HG03139 (cell line): ENCODE results near the gene MAGI2.

Experiments used
- ATAC-seq: cut with Tn5 transposase; IDR thresholded peaks from one replicate; pipeline ENCODE4 v1.9.1; 2021; ENCODE audit not compliant: unreplicated experiment

The MAGI2 gene

GRCh38 chr7:78835897-78836296 is 617.6 kb downstream of the MAGI2 start:
- ATAC-seq: no peak

- ATAC-seq: no peak
Measured at GRCh38 chr7:78828317-78828716, 625.1 kb downstream of the MAGI2 start.

DNA sequence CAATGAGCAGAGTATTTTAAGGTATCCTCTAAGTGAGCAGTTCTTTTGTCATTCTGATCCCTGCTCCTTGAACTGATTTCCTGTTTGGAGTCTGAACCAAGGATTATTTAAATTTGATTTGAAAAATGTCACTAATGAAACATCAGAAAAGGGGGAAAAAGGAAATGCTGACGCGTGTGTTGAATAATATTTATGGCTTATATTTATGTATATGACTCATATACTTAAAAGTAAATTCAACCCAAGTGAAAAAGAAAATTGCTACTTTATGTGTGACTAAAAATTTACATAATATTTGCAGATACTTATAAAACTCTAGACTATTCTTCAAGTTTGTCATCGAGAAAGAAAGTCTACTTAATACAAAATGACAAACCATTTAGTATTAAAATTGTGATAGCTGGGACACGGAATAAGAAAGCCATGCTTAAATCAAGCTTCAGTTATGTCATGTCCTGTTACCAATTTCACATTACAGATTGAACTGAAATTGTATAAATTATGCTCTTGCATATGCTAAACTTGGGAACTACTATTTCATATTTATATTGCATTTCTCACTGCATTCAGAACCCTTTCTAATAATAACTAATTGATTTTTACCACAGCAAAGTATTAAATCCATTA is 649.9 kb downstream of the MAGI2 start:
- no peak for ATAC-seq

GRCh38 chr7:78794101-78794500 is 659.4 kb downstream of the MAGI2 start:
- ATAC-seq: no peak

- ATAC-seq: no peak
Measured at GRCh38 chr7:78792624-78793023, 660.8 kb downstream of the MAGI2 start.

DNA sequence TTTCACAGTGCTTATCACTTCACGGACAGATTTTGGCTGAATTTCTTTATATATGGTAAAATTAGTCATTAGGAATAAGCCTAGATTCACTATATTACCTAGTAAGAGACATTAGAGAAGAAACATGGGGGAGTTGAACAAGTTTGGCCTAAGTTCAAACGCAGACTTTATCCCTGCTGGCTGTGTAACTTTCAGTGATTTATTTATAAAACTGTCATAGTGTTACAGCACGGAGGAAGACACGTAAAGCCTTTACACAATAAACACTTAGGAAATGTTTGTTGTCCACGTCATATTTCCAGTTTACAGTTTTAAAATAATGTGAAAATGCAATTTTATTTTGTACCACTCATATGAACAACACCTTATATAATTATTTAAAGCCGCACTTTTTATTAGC is 661.5 kb downstream of the MAGI2 start:
- no peak for ATAC-seq

DNA sequence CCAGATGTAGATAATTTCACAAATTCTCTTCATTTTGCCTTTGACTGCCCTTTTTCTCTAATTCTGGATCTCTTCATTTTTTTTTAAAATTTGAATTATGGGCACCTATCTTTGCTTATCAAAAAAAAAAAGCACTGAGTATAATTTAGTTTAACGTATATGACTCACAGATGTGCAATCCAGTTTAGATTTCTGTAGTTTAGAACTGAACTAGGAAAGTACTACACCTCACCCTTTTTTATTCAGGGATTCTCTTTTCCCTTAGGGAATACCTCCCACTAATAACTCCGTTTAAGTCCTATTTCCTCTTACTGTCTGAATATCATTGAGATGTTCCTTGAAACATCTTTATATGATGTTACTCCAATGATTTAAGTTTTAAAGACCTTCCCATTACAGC is 665.0 kb downstream of the MAGI2 start:
- no peak for ATAC-seq

GRCh38 chr7:78787854-78788253 is 665.6 kb downstream of the MAGI2 start:
- no peak for ATAC-seq

DNA sequence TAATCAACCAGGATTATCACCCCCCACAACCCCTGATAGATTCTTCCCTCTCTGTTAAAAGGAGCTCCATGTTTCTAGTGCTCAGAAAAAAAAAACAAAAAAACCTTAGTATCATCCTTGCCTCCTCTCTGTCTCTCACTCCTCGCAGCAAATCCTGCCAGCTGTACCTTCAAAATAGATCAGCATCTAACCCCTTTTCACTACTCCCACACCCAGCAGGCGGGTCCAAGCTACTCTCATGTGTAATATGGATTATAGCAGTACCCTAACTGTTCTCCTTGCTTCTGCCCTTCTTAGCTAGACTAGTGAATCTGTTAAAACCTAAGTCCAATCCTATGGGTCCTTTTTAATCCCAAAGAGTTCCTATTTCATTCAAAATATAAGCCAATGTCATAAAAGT is 667.4 kb downstream of the MAGI2 start:
- ATAC-seq: no peak

DNA sequence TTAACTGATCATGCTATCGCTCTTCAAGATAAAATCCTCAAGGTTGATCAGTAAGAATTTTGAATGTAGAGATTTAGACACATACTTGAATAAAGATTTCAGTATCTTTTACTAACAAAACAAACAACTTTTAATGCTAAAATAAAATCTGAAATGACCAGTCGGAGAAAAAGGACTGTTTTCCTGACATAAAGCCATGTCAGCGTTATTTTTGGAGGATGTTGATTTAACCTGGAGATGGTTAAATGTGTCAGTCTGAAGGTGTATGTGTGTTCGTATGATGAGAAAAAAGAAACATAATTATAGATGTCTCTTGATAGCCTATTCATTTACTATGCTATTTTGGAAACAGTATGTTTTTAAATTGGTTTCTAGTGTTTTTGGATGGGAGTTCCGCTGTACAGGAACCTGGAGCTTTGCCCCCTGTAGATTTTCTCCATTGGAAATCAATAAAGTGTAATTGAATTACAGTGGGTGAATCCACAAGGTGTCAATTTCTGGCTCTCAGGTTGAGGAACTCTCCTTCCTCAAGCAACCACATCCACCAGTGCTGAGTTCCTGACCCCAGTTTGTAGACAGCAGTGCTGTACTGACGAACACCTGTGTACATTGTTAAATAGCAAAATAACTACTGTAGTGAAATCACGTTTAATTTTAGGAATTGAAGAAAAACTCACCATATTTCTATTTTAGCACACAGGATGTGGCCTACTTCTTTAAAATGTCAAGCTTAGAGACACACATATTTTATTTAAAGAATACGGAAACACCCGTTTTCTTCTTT is 670.1 kb downstream of the MAGI2 start:
- ATAC-seq: no peak

- ATAC-seq: no peak
Measured at GRCh38 chr7:78780560-78780959, 672.9 kb downstream of the MAGI2 start.

GRCh38 chr7:78779788-78780187 is 673.7 kb downstream of the MAGI2 start:
- no peak for ATAC-seq

- no peak for ATAC-seq
Measured at GRCh38 chr7:78777829-78778228, 675.6 kb downstream of the MAGI2 start.

DNA sequence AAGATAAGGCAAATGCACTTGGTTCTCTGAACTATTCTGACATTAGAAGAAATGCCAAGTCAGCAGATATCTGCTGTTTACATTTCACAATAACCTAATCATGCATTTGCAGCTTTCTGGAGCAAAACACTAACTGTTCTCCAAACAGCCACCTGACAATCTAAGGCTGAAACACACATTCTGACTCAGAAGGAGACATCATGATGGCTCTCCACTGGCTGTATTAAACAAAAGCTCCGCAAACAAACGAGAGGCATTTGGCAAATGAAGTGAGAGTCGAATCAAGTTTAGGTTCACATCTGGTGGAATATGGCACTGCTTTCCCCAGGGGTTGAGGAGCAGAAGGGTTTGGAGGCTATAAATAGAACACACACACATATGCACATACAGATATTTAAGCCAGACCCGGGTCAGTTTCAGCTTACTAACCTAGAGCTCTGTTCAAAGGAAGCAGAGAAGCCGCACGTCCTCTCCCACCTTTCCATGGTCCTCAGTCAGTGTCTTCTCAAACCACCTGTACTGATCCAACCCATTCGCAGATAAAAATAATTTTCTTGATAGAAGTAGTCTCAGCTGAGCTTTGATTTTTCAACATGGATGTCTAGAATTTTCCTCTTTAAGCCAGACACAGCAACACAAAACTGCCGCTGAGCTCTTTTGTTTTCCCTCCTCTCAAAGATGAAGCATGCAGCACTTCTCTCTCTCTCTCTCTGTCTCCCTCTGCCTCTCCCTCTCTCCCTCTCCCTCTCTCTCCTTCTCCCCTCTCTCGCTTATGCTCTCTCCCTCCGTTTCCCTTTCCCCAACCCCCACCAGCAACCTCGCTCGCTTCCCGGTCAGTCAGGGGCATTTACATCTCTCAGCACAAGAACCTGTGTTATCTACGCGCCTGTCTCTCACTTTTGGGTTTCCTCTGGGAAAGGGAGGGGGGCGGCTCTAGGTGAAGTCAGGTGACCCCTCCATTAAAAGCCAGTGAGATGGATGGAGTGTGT is 682.8 kb downstream of the MAGI2 start:
- no peak for ATAC-seq

DNA sequence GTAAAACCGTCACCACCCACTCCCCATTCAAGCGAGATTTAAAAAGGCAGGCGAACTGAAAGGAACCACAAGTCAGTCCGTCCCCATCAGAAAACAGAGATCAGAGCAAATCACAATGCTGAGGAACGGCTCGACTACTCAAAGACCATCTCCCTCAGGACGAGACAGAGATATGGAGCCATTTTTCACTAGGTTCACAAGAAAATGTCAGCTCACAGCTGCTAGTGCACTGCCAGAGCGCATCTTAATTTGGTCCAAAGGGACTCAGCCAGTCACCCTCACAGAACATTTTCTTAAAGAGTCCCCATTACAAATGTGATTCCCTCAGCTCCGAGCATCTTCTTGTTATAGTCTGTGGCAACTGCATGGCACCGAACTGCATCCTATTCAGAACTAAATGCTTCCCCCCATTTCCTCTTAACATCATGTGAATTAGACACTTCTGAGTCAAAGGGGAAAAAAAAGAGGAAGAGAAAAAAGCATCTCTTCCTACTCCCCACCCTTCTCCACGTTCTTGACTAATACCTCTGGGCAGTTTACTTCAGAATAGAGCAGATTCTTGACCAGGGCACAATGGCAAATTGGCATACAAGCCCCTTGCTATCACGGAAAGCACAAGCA is 683.9 kb downstream of the MAGI2 start:
- ATAC-seq: peak; percentile 83

GRCh38 chr7:78768859-78769258 is 684.6 kb downstream of the MAGI2 start:
- ATAC-seq: no peak

DNA sequence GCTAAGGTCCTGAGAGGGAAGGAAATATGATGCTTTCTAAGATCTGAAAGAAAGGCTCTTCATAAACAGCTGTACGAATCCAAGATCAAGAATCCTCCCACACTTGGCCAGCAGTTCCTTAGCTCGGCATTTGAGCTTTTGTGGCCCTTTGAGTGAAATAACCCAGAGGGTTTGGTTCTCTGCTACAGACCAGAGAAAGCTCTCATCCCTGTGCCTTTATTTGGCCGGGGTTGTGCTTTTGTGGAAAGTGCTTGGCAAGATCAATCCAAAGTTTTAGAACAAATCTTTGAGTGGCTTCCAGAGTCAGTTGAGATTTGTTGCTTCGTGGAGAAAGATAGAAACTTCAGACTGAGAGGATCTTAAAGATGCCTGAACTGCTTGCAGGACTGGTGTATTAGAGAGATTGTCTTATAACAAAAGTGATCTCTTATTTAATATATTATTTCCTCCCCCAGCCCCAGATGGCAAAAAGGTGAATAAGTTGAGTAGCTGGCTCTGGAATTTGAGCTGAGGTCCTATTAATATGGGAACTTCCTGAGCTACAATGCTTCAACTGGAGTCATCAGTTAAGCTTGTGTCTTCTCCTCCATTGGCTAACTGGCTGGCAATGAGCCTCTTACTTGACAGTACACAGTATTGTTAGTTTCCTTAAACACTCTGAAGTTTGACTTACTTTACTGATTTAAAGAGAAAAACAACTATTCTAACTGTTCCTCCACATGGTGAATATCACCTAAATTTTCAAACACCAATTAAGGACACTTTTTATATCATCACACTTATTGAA is 687.3 kb downstream of the MAGI2 start:
- no peak for ATAC-seq

DNA sequence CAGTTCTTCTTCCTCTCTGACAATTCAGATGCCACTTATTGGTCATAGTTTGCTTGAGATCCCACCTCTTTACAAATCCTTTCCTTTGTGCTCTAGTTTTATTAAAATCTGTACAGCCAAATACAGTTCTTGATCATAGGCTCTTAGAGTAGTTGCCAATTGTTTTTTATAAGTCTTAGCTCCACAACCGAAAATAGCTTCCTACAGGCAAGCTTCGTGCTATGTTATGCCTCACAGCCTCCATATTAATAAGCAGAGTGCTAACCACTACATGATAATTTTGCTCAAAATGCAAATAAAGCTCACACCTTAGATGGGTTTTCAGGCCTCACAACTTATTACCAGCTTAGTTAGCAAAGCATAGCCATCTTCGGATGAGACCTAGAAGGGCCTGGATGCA is 688.9 kb downstream of the MAGI2 start:
- no peak for ATAC-seq

- ATAC-seq: no peak
Measured at GRCh38 chr7:78762625-78763024, 690.8 kb downstream of the MAGI2 start.

DNA sequence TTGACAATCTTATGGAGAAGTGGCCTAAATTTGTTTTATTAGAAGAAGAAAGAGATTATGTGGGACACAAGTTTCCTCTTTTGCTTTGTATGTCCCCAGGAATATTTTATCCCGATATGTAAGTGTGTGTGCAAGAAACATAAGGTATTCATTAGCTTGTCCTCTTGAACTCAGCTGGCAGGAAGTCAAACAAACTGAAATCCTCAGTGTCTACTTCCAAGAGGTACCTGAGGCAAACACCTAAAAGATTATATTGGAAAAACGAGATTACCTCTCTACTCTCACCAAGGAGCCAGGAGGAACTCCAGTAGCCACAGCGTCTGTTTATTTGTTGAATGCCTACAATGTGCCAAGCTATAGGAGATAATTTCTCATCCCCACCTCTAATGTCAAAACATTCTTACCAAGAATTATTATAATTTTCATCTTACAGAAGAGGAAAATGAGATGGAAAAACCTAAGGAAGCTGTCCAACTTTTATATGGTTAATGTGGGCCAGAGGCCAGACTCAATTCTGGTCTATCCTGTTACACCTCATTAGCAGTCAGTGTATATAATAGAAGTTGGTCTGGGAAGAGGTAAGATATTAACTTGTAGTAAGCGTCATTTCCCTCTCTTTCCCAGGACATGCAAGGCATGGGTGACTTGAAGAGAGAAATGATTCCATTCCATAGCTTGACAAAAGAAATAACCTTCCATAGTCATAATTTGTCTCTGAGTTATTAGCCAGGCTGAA is 692.7 kb downstream of the MAGI2 start:
- ATAC-seq: no peak
